AG04450 (cell line): Measurements from ENCODE around the gene RGSL1. TPM values are rescaled to one million over a fixed set of nuclear protein-coding genes. Genes with fewer than 3 reads are reported as not detected.

ENCODE experiments used
- CTCF ChIA-PET: fragments of 300-600, 350-600 bp; formaldehyde crosslinking; extraction: SDS; loops from one replicate; lab custom pipeline; 2022; ENCODE audit warnings: antibody characterized with exemption, inconsistent platforms; lab: Charles Lee
- POLR2A ChIA-PET: fragments of 350-600 bp; formaldehyde crosslinking; extraction: SDS; loops from one replicate; lab custom pipeline; 2021; ENCODE audit warnings: antibody characterized with exemption, inconsistent platforms; lab: Yijun Ruan, JAX
- DNase-seq: peaks from one replicate; pipeline ENCODE4 v3.0.0-alpha.2; 2011; ENCODE audit warnings: low read depth, low spot score
- H3K27ac ChIP-seq: one replicate; pipeline ENCODE4 v1.5.1; 2012; ENCODE audit warnings: low read depth, low read length, control low read depth
- H3K27me3 ChIP-seq: one replicate; pipeline ENCODE4 v1.6.0; 2012; ENCODE audit warnings: low read length; ENCODE audit not compliant: control insufficient read depth, insufficient read depth
- H3K4me3 ChIP-seq: 2 replicates; pipeline ENCODE4 v1.5.1; 2011; ENCODE audit warnings: mild to moderate bottlenecking, low read depth, low read length, control low read depth
- H3K9me3 ChIP-seq: 2 replicates; pipeline ENCODE4 v1.5.1; 2012; ENCODE audit warnings: low read length; ENCODE audit not compliant: control insufficient read depth, insufficient read depth
- CTCF ChIP-seq: IDR thresholded peaks from 2 replicates; pipeline ENCODE4 v1.5.1; 2011; ENCODE audit warnings: low read depth, low read length, control low read depth, inconsistent platforms
- polyA plus RNA-seq: library from polyadenylated mRNA; depleted of rRNA; stranded (reverse); fragments of >200 nt; gene quantifications from 2 replicates; pipeline ENCODE4 v1.2.3, GENCODE V29; 2011

The RGSL1 gene
- polyA plus RNA-seq, 1 experiment: not detected

GRCh38 chr1:182567629-182568028, 117.7 kb downstream of the RGSL1 start:
- Histone ChIP-seq H3K27ac (no peak overlapping the region), H3K27me3 (no peaks in the 10 kb centered on the region), H3K9me3 (no peaks in the 10 kb centered on the region), H3K4me3 (no peak overlapping the region)
- TF ChIP-seq CTCF: no peak
- no peak for DNase-seq
- CTCF ChIA-PET: interaction anchor here (1.3 kb wide), 1 partner anchor 425 kb away, joined by 4 read pairs; no protein-coding TSS in a partner anchor
- POLR2A ChIA-PET: no interaction called here

- Histone ChIP-seq H3K9me3 (no peaks in the 10 kb centered on the region), H3K4me3 (no peak overlapping the region), H3K27me3 (no peaks in the 10 kb centered on the region), H3K27ac (no peak overlapping the region)
- POLR2A ChIA-PET: no interaction called here
- CTCF ChIA-PET: interaction anchor here (1.2 kb wide), 1 partner anchor 32 kb away, joined by 3 read pairs; no protein-coding TSS in a partner anchor
- no peak for DNase-seq
- no peak for TF ChIP-seq CTCF
Observed at GRCh38 chr1:182568647-182569284, 118.8 kb downstream of the RGSL1 start.

GRCh38 chr1:182569939-182570610, 120.1 kb downstream of the RGSL1 start:
- CTCF ChIA-PET: no interaction called here
- Histone ChIP-seq H3K4me3 (no peak overlapping the region), H3K27ac (no peak overlapping the region), H3K9me3 (no peaks in the 10 kb centered on the region), H3K27me3 (no peaks in the 10 kb centered on the region)
- DNase-seq: no peak
- POLR2A ChIA-PET: no interaction called here
- no peak for TF ChIP-seq CTCF

GRCh38 chr1:182570611-182570970, 120.6 kb downstream of the RGSL1 start:
- H3K4me3 ChIP-seq: no peak overlapping the region
- DNase-seq: no peak
- POLR2A ChIA-PET: no interaction called here

More at GRCh38 chr1:182570611-182570970, 120.6 kb downstream of the RGSL1 start:
- TF ChIP-seq CTCF: no peak
- CTCF ChIA-PET: no interaction called here
- Histone ChIP-seq H3K27me3 (no peaks in the 10 kb centered on the region), H3K27ac (no peak overlapping the region), H3K9me3 (no peaks in the 10 kb centered on the region)
